Lower lobe of right lung (tissue), 2 donors: Measurements from ENCODE around the gene CSNK1G2. TPM values are rescaled to one million over a fixed set of nuclear protein-coding genes. Genes with fewer than 3 reads are reported as not detected.
"Not testable (repeated sequence)": the region's sequence is repeated elsewhere in the genome, so short reads cannot be mapped to it uniquely, and the experiment has no call there.

Experiments
- ATAC-seq, 2 donors: fragments of 200-7000 bp; cut with Tn5 transposase; one replicate each; pipeline ENCODE4 v1.9.1; 2020 to 2022; ENCODE audit warnings: mild to moderate bottlenecking in 2 of 2, moderate library complexity in 2 of 2
- DNase-seq: peaks from one replicate; pipeline ENCODE4 v3.0.0-alpha.2; 2020
- H3K27ac ChIP-seq: fragments of 200-600 bp; one replicate; pipeline ENCODE4 v1.8.0; 2022
- H3K27me3 ChIP-seq: fragments of 200-600 bp; one replicate; pipeline ENCODE4 v1.8.0; 2022; ENCODE audit warnings: low read depth
- H3K36me3 ChIP-seq: fragments of 200-600 bp; one replicate; pipeline ENCODE4 v1.8.0; 2022; ENCODE audit warnings: mild to moderate bottlenecking
- H3K4me1 ChIP-seq: fragments of 200-600 bp; one replicate; pipeline ENCODE4 v1.8.0; 2022
- H3K4me3 ChIP-seq: fragments of 200-600 bp; one replicate; pipeline ENCODE4 v1.8.0; 2022; ENCODE audit warnings: mild to moderate bottlenecking
- H3K9me3 ChIP-seq: fragments of 200-600 bp; one replicate; pipeline ENCODE4 v1.8.0; 2022
- intact Hi-C: fragments of 100-400 bp; cut with DNase I; formaldehyde crosslinking; loops from one replicate; pipeline ENCODE4 v1.11.0; 2022
- total RNA-seq: library from RNA; stranded (reverse); fragmentation: NEBNext Ultra II Directional; extraction: Animal tissue kit (Norgen Biotek cat#: 25700); gene quantifications from one replicate; pipeline ENCODE4 v1.2.1, GENCODE V29; 2021
- TF ChIP-seq, protein P1 (sequence below): fragments of 200-600 bp; IDR thresholded peaks from one replicate; pipeline ENCODE4 v1.8.0; 2022; ENCODE audit warnings: antibody characterized with exemption, mild to moderate bottlenecking
- donor health status: DM: no; HTN: yes; CAD: no; lungs with severe emphysema.

The CSNK1G2 gene
- total RNA-seq, 1 donor from 2014 or later: 55.4 TPM

DNA sequence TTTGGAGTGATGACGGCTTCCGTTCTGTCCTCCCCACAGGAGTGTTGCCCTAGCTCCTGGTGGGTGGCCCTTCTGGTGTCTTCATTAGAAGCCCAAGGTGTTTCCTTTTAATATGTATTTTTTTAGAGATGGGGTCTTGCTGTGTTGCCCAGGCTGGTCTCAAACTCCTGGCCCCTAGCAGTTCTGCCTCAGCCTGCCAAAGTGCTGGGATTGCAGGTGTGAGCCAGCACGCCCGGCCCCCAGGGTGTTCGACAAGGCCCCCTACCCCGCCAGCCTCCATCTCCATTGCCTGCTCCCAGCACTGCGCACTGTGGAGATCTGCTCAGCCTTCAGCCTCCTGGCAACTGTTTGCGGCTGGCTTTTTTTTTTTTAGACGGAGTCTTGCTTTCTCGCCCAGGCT, 43.4 kb downstream of the CSNK1G2 start:
- Histone ChIP-seq H3K36me3 (peaks cover 87% of the 10 kb centered on the region), H3K4me1 (no peaks in the 10 kb centered on the region), H3K4me3 (no peak overlapping the region), H3K9me3 (no peaks in the 10 kb centered on the region), H3K27me3 (no peaks in the 10 kb centered on the region), H3K27ac (no peak overlapping the region)
- TF ChIP-seq, protein P1, sequence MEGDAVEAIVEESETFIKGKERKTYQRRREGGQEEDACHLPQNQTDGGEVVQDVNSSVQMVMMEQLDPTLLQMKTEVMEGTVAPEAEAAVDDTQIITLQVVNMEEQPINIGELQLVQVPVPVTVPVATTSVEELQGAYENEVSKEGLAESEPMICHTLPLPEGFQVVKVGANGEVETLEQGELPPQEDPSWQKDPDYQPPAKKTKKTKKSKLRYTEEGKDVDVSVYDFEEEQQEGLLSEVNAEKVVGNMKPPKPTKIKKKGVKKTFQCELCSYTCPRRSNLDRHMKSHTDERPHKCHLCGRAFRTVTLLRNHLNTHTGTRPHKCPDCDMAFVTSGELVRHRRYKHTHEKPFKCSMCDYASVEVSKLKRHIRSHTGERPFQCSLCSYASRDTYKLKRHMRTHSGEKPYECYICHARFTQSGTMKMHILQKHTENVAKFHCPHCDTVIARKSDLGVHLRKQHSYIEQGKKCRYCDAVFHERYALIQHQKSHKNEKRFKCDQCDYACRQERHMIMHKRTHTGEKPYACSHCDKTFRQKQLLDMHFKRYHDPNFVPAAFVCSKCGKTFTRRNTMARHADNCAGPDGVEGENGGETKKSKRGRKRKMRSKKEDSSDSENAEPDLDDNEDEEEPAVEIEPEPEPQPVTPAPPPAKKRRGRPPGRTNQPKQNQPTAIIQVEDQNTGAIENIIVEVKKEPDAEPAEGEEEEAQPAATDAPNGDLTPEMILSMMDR: no peak
- intact Hi-C loops: no loop called here
- DNase-seq: no peak
- ATAC-seq: no peak

DNA sequence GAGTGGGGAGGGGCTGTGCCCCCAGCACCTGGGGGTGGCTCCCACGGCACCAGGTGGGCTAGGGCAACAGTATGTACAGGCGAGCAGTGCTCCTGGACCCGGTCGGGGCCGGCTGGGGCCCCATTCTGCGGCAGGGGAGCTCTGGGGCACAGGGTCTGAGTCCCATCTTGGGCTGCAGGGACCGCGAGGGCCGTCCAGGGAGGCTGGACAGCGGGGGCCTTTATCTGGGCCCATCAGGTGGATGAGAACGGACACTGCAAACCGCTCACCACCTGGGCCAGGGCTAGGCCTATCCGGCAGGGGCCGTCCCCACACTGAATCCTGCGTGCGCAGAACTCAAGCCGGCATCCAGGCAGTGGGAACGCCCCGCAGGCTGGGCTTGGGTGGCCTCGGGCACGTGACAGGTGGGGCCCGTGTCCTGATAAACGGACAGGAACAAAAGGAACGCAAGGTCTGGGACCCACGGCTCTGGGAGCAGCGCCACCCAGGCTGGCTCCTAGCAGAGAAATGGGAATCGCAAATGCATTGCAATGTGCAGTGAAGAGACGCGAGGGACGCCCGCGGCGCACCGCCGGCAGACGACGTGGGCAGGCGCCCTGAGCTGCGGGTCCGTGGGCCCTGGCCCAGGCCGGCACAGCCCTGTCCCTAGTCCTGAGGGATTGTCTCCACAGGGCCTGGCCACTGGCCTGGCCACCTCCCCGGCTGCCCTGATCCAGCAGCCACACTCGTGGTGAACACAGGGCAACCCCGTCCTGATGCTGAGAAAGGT, 44.8 kb downstream of the CSNK1G2 start:
- Histone ChIP-seq H3K27ac (no peak overlapping the region), H3K4me1 (no peaks in the 10 kb centered on the region), H3K9me3 (no peaks in the 10 kb centered on the region), H3K4me3 (no peak overlapping the region), H3K27me3 (no peaks in the 10 kb centered on the region), H3K36me3 (peaks cover 88% of the 10 kb centered on the region)
- TF ChIP-seq, protein P1: no peak
- ATAC-seq (peak; percentile 2 to 11), DNase-seq (no peak)
- intact Hi-C loops: no loop called here

DNA sequence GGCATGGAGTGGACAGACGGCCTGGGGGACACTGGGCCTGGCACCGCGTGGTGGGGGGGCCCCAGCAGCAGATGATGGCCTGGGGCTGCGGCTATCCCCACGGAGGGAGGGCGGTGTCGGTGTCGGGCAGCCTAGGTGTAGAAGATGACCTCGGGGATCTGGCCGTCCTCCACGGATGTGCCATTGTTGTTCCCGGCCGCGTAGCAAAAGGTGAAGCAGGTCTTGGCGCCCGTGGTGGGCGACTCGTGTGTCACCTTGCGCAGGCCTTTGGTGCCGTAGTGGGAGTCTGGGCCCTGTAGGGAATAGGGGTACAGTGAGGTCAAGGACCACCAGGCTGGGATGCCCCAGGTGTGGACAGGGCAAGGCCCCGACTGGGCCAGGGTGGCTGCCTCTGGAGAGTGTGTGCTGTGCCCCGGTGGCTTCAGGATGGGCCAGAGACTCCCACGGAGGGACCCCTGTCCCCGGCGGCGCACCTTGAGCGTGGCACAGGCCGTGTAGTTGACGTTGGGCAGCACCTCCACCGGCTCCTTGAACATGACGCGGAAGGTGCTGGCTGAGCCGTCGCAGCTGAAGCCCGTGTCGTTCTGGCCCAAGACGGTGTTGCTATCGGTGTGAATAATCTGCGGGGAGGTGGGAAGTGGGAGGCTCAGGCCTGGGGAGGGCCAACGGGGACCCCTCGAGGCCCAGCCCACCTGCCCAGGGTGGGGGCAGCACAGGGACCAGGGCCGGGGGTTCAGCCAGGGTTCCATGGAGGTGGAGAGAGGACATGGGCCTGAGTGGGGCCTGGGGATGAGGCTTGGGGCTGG, 45.6 kb downstream of the CSNK1G2 start:
- TF ChIP-seq, protein P1: no peak
- peak; percentile 3 to 16 for ATAC-seq
- DNase-seq: no peak
- intact Hi-C loops: no loop called here
- Histone ChIP-seq H3K27ac (no peak overlapping the region), H3K4me1 (no peaks in the 10 kb centered on the region), H3K27me3 (no peaks in the 10 kb centered on the region), H3K36me3 (peaks cover 88% of the 10 kb centered on the region), H3K9me3 (no peaks in the 10 kb centered on the region), H3K4me3 (no peak overlapping the region)

DNA sequence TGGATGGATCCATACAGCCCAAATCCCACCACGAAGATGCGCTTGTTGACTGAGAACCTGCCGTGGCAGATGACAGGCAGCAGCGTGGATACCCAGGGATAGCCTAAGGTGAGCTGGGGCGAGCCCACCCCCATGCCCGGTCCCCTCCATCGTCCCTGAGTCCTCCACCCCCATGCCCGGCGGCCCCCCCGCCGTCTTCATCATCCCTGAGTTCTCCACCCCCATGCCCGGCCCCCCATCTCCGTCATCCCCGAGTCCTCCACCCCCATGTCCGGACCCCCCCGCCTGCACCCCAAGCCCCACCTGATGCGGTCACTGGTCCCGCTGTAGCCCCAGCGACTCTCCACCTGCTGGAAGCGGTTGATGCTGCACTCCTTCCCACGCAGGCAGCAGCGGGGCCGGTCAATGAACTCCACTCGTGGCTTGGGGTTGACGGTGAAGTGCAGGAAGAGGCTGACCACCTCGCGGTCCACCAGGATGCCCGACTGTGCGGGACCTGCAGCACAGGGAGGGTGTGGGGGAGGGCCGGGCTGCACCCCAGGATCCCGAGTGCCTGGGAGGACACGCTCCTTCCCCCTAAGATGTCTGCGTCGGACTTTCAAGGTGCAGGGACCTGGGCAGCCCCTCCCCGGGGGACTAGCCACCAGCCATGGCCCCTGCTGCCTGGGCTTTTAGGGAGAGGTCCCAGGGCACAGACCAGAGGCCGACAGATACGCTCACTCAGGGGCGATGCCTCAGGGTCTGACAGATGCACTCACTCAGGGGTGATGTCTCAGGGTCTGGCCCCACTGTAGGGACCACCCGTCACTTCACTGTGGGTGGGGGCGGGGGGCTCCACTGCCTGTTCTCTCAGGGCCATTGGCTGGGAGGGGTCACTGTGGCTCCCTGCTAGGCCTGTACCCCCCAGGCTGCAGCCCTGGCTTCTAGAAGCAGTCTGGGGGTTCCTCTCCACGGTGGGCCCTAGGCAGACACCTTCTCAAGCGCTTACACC, 46.5 kb downstream of the CSNK1G2 start:
- Histone ChIP-seq H3K4me1 (no peaks in the 10 kb centered on the region), H3K36me3 (peaks cover 82% of the 10 kb centered on the region), H3K4me3 (no peak overlapping the region), H3K27me3 (no peaks in the 10 kb centered on the region), H3K27ac (no peak overlapping the region), H3K9me3 (no peaks in the 10 kb centered on the region)
- DNase-seq (no peak), ATAC-seq (peak in 1 of 2 donors; percentile 1)
- intact Hi-C loops: no loop called here
- TF ChIP-seq, protein P1: no peak

DNA sequence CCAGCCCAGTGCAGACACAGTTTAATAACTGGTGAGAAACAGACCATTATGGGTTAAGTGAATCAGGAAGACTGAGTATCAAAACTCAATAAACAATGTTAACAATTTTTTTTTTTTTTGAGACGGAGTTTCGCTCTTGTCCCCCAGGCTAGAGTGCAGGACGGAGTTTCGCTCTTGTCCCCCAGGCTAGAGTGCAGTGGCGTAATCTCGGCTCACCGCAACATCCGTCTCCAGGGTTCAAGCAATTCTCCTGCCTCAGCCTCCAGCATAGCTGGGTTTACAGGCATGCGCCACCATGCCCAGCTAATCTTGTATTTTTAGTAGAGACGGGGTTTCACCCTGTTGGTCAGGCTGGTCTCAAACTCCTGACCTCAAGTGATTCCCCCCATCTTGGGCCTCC, 47.5 kb downstream of the CSNK1G2 start:
- DNase-seq: not testable (repeated sequence)
- peaks cover 87% of the 10 kb centered on the region for H3K36me3 ChIP-seq

More for the DNA sequence above, 47.5 kb downstream of the CSNK1G2 start:
- H3K9me3 ChIP-seq, H3K27ac ChIP-seq, H3K4me1 ChIP-seq, H3K4me3 ChIP-seq, ATAC-seq, intact Hi-C loops, H3K27me3 ChIP-seq: not testable (repeated sequence)
